GM10847 (cell line): Measurements from ENCODE around the gene RCBTB1.

Experiments used
- POLR2A ChIP-seq: IDR thresholded peaks from 2 replicates; pipeline ENCODE4 v1.6.1; 2011; ENCODE audit not compliant: insufficient read length; ENCODE audit errors: extremely low read depth

The RCBTB1 gene

GRCh38 chr13:49569993-49570689, 15.2 kb downstream of the RCBTB1 start:
- TF ChIP-seq POLR2A, result no peak

- no peak for TF ChIP-seq POLR2A
Measured at GRCh38 chr13:49567491-49567890, 17.9 kb downstream of the RCBTB1 start.

DNA sequence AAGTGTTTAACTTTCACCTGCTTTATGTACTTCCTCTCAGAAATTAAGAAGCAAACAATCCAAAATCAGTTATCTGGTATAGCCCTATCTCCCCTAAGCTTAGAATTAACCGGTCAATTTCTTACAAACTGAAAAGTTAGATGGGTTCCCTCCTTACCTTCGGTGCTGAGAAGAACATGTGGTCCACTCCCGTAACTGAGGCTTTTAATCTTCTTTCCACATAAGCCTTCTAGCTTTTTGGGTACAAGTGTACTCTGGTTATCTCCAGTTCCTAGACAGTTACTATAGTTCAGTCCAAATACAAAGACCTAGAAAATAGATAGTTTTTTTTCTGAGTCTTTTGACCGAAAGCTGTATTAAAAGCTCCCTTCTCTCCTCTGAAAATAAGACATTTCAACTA, 18.9 kb downstream of the RCBTB1 start:
- no peak for TF ChIP-seq POLR2A

DNA sequence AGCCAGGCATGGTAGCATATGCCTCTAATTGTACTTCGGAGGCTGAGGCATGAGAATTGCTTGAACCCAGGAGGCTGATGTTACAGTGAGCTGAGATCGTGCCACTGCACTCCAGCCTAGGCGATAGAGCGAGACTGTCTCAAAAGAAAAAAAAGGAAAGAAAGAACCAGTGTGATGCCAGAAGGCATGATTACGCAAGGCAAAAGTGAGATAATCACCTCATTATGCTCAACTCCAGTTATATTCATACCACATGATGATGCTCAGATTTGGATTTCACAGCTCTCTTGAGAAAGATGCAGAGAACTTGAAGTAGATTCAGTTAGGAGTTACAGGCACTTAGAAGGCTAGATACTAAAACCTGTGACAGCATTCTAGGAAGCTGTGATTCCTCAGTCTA, 21.8 kb downstream of the RCBTB1 start:
- TF ChIP-seq POLR2A, result no peak

DNA sequence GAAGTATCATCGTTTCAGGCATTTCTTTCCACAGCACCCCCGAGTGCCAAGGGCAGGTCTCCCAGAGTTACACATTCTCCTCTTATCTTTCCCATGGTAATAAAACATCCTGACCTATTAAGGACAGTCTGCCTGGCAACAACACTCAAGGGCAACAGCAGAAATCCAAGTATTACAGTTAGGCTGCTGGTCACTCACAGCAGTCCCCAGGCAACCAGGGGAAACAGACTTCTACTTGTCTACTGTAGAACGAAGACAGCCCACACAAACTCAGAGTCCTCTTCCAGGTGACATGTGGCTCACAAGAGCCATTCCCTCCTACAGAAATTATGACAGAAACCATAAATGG, 24.3 kb downstream of the RCBTB1 start:
- TF ChIP-seq POLR2A, result no peak

DNA sequence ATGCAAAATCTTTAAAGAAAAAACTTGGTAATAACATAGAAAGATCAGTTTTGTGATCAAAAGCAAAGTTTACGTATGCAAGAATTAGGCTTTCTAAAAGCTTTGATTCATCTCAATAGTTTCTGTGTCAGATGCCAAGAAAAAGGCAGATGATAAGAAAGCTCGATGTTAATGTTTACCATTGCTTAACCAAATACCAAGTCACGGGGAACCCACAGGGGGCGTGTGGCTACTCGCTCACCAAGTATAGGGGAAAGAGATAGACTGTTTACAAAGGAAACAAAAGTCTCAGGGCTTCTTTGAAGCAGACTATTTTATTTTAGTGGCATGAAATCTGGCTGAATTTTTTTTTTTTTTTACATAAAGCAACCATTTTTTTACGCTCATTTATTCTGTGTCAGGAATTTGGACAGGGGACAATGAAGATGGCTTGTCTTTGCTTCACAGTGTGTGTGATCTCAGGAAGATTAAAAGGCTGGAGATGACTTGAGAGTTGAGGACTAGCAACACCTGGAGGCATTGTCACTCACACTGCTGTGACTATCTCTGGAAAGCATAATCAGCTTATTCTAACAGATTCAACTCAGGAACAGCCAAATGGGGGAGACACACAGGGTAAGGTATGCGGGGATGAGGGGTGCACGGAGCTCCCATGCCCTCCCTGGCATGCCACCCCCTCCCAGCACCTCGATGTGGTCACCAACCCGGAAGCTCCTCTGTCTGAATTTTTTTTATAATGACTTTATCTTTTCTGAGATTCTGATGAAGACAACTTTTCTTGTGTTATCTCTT, 24.9 kb downstream of the RCBTB1 start:
- TF ChIP-seq POLR2A, result no peak

GRCh38 chr13:49559006-49559405, 26.4 kb downstream of the RCBTB1 start:
- no peak for TF ChIP-seq POLR2A

DNA sequence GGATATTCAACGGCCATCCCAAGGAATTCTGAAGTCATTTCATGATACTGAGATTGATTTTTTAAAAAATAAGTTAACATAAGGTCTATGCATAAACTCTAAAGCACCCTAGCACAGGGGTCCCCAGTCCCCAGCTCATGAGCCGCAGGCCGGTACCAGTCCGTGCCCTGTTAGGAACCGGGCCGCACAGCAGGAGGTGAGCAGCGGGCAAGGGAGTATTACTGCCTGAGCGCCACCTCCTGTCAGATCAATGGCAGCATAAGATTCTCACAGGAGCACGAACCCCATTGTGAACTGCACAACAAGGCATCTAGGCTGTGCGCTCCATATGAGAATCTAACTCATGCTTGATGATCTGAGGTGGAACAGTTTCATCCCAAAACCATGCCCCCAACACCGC, 31.0 kb downstream of the RCBTB1 start:
- no peak for TF ChIP-seq POLR2A

- no peak for TF ChIP-seq POLR2A
Measured at GRCh38 chr13:49553888-49554287, 31.5 kb downstream of the RCBTB1 start.

- TF ChIP-seq POLR2A, result no peak
Measured at GRCh38 chr13:49550942-49551644, 34.3 kb downstream of the RCBTB1 start.

DNA sequence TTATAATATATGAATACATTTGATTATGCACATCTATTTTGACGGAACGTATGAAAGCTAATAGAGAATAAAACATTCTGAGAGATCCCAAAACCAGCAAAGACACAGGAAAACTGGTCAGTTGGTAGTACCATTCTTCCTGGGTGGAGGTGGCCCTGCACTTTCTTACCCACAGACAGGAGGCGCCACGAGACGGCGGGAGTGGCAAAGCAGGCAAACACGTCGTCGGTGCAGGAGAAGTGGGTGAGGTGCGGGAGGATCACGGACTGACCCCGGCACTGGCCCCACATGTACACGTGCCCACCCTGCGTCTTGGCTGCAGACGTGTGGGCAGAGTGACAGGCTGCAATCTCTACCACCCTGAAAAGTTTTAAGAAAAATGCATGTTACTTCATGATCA, 36.1 kb downstream of the RCBTB1 start:
- no peak for TF ChIP-seq POLR2A

- no peak for TF ChIP-seq POLR2A
Measured at GRCh38 chr13:49546561-49546960, 38.8 kb downstream of the RCBTB1 start.

DNA sequence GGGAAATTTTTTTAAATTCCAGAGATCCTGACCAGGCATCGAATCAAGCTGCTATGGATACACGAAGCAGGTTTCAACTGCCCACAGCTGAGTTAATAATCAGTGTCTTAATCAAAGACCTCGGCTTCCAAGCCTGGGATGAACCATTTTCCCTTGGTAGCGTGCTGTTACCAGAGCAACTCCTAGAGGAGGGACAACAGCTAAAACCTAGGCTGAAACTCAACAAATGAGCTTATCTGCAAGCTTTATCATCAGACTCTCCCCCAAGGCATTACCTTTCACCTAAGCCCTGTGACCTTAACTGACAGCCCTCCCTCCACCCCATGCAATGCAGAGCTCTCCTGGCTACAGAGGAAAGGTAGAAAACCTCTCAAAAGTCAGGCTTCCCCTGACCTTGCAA, 39.7 kb downstream of the RCBTB1 start:
- no peak for TF ChIP-seq POLR2A

GRCh38 chr13:49543656-49544055, 41.7 kb downstream of the RCBTB1 start:
- TF ChIP-seq POLR2A, result no peak

GRCh38 chr13:49540552-49540951, 44.8 kb downstream of the RCBTB1 start:
- no peak for TF ChIP-seq POLR2A

- TF ChIP-seq POLR2A, result no peak
Measured at GRCh38 chr13:49539746-49540145, 45.6 kb downstream of the RCBTB1 start.
